ENCODE results near the gene SPG7.

The SPG7 gene

GRCh38 chr16:89595330-89596060 lies 87.3 kb downstream of the SPG7 start:
- Histone ChIP-seq H3K9me3 (ENCODE audit: severe bottlenecking) (no peaks in the 10 kb centered on the region), H3K27me3 (ENCODE audit: insufficient read depth, poor library complexity, severe bottlenecking) (no peaks in the 10 kb centered on the region), H3K36me3 (ENCODE audit: low read depth) (no peaks in the 10 kb centered on the region; the same call in 1 of the 2 replicates), H3K4me1 (ENCODE audit: insufficient read depth, poor library complexity, severe bottlenecking) (peaks cover 3% of the 10 kb centered on the region), H3K4me3 (ENCODE audit: severe bottlenecking) (no peak overlapping the region), H3K27ac (ENCODE audit: poor library complexity, severe bottlenecking) (no peak overlapping the region)
- DNase-seq (ENCODE audit: low spot score) (peak; percentile 62), ATAC-seq (ENCODE audit: low read depth) (no peak)
- TF ChIP-seq, protein P1, sequence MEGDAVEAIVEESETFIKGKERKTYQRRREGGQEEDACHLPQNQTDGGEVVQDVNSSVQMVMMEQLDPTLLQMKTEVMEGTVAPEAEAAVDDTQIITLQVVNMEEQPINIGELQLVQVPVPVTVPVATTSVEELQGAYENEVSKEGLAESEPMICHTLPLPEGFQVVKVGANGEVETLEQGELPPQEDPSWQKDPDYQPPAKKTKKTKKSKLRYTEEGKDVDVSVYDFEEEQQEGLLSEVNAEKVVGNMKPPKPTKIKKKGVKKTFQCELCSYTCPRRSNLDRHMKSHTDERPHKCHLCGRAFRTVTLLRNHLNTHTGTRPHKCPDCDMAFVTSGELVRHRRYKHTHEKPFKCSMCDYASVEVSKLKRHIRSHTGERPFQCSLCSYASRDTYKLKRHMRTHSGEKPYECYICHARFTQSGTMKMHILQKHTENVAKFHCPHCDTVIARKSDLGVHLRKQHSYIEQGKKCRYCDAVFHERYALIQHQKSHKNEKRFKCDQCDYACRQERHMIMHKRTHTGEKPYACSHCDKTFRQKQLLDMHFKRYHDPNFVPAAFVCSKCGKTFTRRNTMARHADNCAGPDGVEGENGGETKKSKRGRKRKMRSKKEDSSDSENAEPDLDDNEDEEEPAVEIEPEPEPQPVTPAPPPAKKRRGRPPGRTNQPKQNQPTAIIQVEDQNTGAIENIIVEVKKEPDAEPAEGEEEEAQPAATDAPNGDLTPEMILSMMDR (IDR thresholded peaks at IDR 0.05; ENCODE audit: poor library complexity, severe bottlenecking): no peak

GRCh38 chr16:89596061-89596689 lies 88.0 kb downstream of the SPG7 start:
- H3K4me3 ChIP-seq (ENCODE audit: severe bottlenecking): no peak overlapping the region
- TF ChIP-seq, protein P1 (IDR thresholded peaks at IDR 0.05; ENCODE audit: poor library complexity, severe bottlenecking): no peak
- no peak overlapping the region for H3K27ac ChIP-seq (ENCODE audit: poor library complexity, severe bottlenecking)
- ATAC-seq (ENCODE audit: low read depth) (no peak), DNase-seq (ENCODE audit: low spot score) (no peak)
- no peaks in the 10 kb centered on the region; the same call in 1 of the 2 replicates for H3K36me3 ChIP-seq (ENCODE audit: low read depth)
- peaks cover 3% of the 10 kb centered on the region for H3K4me1 ChIP-seq (ENCODE audit: insufficient read depth, poor library complexity, severe bottlenecking)
- no peaks in the 10 kb centered on the region for H3K9me3 ChIP-seq (ENCODE audit: severe bottlenecking)
- no peaks in the 10 kb centered on the region for H3K27me3 ChIP-seq (ENCODE audit: insufficient read depth, poor library complexity, severe bottlenecking)

DNA sequence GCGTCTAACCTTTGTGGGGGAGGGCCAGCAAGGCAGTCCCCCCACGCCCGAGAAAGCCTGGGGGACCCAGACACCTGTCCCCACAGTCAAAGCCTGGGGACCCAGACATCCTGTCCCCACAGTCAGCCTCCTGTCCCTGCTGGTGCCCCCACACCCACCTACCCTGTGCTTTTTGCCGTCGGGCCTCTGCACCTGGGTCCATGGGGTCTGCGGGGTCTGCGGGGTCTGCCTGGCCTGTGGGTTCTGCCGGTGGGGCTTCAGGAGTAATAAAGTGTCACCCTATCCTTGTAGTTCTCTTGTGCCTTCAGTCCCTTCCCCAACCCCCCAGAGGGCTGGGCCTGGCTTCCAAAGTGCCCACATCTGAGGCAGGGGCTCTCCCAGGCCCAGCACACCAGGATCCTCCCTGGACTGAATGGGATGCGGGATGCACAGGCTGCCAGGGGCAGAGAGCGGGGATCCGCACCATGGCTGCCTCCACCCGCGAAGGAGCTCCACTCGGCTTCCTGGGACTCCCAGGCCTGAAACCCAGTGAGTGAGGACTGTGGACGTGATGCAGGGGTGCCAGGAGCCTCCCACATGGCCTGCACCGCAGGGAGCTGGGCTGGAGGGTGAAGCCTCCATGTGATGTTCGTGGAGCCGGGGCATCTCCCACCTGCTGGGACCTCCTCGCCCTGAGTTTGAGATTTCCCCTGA lies 88.9 kb downstream of the SPG7 start:
- DNase-seq (ENCODE audit: low spot score): peak; percentile 56
- H3K4me1 ChIP-seq (ENCODE audit: insufficient read depth, poor library complexity, severe bottlenecking): peaks cover 8% of the 10 kb centered on the region

DNA sequence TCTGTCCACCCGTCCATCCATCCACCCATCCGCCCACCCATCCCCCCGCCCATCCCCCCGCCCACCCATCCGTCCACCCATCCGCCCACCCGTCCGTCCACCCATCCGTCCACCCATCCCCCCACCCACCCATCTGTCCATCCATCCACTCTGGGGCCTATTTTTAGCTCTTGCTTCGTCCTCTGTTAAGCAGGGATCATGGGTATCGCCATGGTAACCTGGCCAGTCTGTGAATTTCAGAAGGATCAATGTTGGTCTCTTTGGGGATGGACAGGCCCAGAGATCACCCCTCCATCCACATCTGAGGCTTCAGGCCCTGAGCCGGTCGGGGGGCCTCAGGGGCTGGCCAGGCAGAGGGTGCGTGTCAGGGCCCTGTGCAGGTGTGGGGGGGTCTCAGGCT lies 90.0 kb downstream of the SPG7 start:
- Histone ChIP-seq H3K9me3 (ENCODE audit: severe bottlenecking) (no peaks in the 10 kb centered on the region), H3K36me3 (ENCODE audit: low read depth) (no peaks in the 10 kb centered on the region; the same call in 1 of the 2 replicates), H3K27ac (ENCODE audit: poor library complexity, severe bottlenecking) (no peak overlapping the region), H3K27me3 (ENCODE audit: insufficient read depth, poor library complexity, severe bottlenecking) (no peaks in the 10 kb centered on the region), H3K4me1 (ENCODE audit: insufficient read depth, poor library complexity, severe bottlenecking) (peaks cover 17% of the 10 kb centered on the region), H3K4me3 (ENCODE audit: severe bottlenecking) (no peak overlapping the region)
- DNase-seq (ENCODE audit: low spot score) (no peak), ATAC-seq (ENCODE audit: low read depth) (no peak)
- TF ChIP-seq, protein P1 (IDR thresholded peaks at IDR 0.05; ENCODE audit: poor library complexity, severe bottlenecking): no peak

More for the DNA sequence above, 88.9 kb downstream of the SPG7 start:
- peak; percentile 21; the same call in 2 of the 3 replicates for ATAC-seq (ENCODE audit: low read depth)
- no peaks in the 10 kb centered on the region for H3K27me3 ChIP-seq (ENCODE audit: insufficient read depth, poor library complexity, severe bottlenecking)
- TF ChIP-seq, protein P1 (IDR thresholded peaks at IDR 0.05; ENCODE audit: poor library complexity, severe bottlenecking): no peak
- H3K27ac ChIP-seq (ENCODE audit: poor library complexity, severe bottlenecking): no peak overlapping the region
- no peaks in the 10 kb centered on the region; the same call in 1 of the 2 replicates for H3K36me3 ChIP-seq (ENCODE audit: low read depth)
- H3K9me3 ChIP-seq (ENCODE audit: severe bottlenecking): no peaks in the 10 kb centered on the region
- no peak overlapping the region for H3K4me3 ChIP-seq (ENCODE audit: severe bottlenecking)

Data from RWPE2 (cell line).